Stimulated activated CD8-positive, alpha-beta memory T cell treated with anti-CD3 and anti-CD28 coated beads, Interleukin-7, amount 100 ng/mL, for 24 hours (primary cell): ENCODE data around the gene GPR171.

ENCODE experiments used
- DNase-seq: peaks from one replicate; pipeline ENCODE4 v3.0.0-alpha.2; 2020; ENCODE audit warnings: low read depth

GPR171 gene

DNA sequence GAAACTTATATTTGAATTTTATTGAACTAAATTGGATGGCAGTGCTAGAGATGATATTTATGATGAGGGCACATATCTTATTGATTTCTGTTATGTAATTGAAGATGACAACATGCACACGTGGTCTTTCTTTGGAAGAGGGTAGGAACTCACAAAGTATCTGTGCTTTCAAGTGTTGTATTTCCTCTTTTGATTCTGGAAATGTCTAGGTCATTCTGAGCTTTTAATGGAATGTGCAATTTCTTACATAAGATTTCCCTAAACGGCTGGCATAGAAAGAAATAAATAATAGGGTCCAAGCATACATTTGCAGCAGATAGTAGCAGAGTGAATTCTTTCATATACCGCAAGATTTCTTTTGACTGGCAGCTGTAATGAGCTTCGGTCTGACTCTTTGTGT is 10.1 kb upstream of the GPR171 start:
- no peak for DNase-seq

DNA sequence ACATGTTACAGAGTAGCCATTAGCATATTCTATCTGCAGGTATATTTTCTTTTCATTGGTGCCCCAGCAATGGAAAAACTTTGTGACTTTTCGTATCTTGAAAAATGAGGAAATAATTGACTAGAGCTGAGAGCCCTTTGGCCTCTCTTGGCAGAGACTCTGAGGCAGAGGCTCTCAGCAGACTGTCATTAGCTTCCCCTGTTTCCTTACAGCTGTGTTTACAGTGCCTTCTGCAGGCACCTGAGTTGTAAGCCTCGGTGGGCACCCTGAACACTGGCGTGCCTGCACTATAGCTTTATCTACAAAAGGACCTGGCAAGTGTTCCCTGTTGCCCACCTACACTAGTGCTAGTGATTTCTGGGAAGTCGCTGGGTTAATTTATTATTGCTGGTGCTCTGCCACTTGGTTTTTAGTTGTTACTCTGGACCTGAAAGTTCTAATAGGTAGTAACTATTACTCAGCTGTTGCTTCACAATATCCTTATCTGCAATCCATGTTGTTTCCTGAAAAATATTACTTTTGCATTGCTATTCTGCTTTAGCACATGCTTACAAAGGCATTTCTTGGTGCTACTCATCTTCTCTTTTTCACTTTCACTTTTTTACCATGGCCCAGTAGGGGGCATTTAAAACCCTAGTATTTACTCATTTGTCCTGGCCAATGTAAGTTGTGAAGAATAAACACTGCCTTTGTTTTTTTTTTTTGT is 7.8 kb upstream of the GPR171 start:
- no peak for DNase-seq

DNA sequence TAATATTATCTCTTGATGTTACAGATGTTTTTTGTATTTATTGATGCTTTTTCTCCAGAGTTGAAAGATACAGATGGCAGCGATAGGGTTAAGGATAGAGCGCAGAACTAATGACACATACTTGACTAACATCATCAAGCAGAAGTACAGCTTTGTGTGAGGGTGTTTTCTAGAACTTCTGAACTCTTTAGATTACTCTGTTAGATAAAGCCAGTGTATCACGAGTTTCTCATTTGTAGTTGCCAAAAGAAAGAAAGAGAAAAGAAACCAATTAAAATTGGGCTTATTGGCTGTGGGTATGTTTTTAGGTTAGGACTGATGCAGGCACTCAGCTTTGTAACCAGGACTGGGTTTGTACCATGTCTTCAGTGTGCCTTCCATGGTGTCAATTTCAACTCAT is 6.6 kb upstream of the GPR171 start:
- DNase-seq: no peak

DNA sequence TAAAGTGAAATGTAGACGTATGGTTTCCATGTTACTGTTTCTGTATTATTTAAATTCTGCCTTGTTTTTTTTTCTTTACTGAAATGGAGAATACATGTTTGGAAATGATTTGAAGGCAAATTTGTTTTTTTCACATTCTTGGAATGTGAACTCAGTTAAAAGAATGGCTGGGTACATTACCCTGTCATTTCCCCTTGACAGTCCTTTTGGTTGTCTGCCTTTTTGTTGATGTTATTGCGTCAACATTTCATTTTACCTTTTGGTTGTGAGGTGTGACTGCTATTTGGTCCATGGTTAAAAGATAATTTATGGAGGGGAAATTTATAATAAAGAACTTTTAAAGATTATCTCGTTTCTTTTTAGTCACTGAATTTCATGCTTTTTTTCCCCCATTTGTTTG is 3.2 kb upstream of the GPR171 start:
- no peak for DNase-seq

DNA sequence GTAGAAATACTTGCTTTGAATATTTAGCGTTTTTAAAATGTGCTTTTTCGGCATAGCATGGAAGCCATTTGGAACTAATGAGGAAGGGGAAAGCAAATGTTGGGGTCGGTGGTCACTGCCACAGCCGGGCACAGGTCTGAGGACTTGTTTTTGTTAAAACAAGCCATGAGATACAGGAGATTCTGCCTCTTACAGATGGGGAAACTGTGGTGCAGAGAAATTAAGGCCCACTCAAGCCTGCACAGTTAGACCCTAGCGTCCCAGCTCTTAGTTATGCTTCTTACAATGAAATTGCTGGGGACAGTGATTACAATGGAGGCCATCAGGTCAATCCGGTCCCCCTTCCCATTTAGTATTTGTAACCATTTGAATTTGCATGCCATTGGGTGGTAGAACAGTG is 2.5 kb upstream of the GPR171 start:
- DNase-seq: no peak

DNA sequence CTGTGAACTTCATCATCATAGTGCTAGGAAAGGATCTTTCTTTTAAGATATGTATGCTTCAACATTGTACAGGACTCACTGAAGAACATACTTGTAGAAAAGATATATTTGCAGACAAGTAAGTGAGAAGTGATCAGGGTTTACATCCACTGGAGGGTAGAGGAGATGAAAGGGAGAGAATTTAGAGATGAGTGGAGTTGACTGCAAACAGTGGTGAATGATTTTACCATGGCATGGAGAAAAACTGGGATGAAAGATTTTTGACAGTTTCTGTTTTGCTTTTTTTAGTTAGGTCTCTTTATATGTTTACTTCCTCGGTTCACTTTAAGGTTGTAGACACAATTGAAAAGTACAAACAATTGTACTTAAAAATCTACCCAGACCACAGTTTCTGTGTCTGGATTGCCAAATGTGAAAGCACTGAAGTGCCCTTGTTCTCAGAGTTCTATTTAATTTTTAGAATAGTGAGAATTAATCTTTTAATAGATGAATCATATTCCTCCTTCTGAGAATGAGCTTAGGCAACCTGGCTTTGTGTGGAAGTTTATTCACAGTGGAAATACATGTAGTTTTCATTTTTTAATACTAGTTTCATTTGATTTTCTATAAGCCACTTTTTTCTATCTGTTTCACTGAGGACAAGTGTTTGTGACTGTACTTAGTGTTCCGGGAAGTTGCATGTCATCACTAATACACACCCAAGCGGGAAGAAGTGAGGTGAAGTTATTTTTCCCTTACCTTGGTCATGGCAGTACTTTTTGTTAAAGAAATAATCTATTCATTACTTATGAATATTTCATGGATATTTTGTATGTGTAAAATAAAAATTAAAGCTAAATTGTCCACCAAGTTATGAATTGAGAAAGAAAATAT is 1.8 kb upstream of the GPR171 start:
- no peak for DNase-seq

DNA sequence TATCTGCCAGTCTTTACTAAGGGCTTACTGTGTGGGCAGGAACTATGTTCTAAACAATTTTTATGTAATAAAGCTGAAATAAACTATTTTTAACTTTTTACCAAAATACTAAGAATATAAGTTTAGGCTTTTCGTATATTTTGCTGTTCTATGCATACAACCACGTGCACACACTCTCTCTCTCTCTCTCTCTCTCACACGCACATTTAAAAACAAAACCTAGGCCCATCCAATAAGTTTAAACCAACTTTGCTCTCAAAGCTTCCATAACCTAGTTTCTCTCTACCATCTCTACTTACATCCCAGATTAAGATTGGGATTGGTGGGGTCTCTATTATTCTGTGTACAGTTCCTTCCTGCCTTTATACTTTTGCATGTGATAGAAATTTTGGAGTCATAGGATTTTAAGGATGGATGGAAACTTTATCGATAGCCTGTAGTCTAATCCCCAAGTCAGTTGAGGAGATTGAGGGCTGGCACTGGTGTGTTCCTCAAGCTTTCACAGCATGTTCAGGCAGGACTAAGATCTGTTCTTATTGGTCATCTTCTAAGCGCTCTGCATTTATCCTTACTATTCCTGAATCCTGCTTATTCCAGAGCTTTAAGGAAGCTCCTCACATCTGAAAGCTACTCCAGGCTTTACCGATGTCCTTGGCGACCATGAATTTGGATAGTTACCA is 1.8 kb downstream of the GPR171 start:
- DNase-seq: no peak

DNA sequence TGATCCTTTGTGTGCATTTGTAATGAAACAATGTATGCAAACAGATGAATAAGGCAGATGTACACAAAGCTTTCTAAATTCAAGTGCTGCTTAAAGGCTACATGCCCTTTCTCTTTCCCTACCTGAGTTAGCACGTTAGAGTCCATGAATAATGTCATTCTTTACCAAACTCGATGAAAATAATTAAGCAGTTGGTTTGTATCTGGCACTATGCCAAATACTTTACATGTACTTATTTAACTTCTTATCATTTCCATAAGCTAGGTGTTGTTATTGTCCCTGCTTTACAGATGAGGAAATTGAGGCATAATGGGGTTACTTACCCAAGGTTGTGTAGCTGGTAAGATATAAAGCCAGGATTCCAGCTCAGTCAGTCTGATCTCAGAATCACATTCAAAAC is 2.4 kb downstream of the GPR171 start:
- no peak for DNase-seq

DNA sequence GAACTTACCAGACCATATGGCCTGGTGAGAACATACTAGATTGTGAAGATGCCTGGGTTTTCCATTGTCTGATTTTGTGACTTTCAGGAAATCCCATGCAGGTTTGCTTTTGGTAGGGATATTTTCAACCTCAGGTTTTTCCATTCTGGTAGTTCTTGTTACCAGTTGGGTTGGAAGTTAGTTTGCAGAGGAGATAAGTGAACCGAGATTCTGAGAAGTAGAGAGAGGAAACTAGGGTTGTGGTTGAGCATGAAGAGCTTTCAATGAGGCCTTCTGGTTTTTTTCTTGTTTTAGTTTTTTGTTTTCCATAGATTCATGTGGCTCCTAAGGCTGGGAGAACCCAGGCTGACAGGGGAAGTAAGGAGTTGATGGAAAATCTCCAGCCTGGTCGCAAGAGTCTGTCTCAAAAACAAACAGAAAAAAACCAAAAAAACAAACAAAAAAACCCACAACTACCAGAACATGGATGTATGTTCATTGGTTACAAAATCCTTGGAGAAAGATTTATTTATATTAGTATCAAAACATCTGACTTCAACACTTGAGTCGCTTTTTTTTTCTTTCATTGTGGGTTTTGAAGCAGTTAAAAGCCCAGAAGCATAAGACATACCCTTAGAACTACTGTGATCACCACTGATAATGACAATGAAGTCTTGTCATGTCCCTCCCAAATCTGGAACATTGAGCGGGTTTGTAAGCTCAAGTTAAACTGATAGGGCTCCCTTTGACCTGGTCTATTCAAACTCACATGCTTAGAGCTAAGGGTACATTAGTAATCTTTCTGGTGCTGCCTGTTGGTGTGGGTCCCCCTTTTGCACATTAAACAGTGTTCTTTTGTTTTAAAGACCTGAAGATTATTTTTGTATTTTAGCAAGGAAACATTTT is 3.2 kb downstream of the GPR171 start:
- DNase-seq: no peak

DNA sequence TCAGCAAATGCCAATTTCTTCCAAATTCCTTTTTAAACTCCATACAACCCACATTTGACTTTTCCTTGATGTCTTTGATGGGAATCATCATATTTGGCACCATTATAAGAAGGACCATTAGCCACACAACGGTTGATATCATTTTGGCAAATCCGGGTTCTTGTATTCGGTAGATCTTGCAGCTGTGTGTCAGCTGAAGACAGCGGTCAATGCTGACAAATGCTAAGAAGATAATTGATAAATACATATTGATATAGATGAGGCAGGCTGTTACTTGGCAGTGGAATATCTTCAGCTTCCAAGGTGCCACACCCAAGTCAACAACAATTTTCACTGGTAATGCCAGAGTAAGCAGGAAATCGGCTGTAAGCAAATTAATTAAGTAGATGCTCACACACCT is 4.2 kb downstream of the GPR171 start:
- no peak for DNase-seq

DNA sequence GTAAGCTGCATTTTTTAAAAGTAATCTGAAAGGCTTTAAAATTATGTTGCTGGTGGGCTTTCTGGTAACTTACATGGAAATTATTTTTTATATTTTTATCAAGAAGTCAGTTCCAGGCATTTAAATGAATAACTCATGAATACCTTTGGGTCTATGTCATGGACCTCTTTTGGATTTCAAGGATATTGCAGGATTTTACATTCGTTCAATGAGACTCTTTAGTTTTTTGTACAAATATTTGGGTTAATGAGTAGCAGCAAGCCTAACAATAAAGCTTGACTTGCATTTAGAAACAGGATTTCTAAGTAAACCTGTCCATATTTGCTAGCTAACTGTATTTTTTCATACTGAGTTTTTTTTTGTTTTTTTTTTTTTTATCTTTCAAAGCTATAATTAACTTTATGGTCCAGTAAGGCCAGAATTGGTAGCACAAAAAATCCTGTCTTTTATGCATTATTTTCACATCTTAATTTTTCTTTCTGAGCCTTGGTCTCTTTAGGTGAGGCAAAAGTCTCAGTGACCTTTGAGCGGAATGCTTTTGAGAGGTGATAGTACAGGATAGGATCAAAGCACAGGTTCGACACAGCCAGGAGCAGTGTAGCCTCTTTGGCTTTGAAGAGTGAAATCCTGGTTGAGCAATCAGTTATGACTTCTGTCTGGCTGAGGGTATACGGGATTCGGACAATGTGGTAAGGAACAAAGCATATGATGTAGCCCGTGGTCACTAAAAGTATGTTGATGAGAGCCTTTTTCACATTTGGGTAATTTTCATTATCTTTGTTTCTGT is 4.8 kb downstream of the GPR171 start:
- DNase-seq: no peak

DNA sequence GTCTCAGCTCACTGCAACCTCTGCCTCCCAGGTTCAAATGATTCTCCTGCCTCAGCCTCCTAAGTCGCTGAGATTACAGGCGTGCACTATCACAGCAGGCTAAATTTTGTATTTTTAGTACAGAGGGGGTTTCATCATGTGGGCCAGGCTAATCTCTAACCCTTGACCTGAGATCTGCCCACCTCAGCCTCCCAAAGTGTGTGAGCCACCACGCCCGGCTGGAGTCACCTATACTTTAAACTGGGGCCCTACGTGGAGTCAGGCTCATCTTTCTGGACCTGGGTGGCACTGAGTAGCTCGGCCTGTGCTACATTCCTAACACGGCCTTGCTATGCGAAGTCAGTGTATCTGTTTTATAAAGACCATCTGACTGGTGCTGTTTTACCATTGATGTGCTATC is 5.8 kb downstream of the GPR171 start:
- no peak for DNase-seq

DNA sequence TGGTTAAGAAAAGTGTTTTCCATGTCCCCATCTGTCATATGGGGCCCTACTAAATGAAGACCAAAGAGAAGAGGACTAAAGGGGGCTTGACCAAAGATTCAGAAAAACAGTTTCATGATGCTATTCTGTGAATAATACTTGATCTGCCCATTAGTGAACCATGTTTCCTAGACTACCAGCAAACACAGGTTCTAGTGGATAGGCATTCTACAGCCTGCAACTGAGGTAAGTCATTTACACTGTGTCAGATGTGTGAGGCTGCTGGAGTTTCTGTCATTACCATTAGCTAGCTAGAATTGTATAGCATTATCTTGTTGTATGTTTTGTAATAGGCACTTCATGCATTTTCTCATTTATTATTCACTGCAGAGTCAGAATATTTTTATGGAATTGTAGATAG is 6.6 kb downstream of the GPR171 start:
- no peak for DNase-seq

DNA sequence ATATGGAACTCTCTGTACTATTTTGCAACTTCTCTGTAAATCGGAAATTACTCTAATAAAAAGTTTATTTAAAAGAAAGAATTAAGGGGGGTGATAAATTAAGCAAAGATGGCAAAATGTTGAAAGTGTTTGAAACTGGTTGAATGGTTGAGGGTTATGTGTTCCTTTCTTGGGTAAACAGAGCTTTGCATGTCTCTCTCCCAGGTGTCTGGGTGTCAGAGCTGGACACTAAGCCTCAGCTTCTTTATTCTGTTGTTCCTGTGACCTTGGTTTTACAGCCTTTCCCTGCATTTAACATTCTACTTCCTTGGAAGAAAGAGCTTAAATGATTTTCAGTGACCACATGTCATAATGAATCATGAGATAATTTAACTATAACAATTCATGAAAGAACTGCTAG is 7.2 kb downstream of the GPR171 start:
- DNase-seq: no peak

DNA sequence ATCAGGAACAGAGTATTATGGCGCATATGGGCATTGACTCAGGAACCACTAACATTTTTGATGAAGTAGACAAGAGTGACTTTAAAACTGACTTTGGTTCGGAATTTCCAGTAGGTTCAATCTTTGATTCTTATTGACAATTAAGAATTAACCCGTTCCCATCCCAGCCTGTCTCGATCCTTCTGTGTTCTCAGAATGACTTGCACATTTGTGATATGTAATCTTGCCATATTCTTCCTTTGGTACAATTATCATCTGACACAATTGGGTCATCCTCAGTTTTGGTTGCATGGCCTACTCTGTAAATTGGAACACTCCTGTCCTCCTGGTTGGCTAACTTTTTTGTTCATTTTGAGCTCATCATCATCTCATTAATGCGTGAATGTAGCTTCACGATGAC is 10.5 kb downstream of the GPR171 start:
- DNase-seq: no peak

DNA sequence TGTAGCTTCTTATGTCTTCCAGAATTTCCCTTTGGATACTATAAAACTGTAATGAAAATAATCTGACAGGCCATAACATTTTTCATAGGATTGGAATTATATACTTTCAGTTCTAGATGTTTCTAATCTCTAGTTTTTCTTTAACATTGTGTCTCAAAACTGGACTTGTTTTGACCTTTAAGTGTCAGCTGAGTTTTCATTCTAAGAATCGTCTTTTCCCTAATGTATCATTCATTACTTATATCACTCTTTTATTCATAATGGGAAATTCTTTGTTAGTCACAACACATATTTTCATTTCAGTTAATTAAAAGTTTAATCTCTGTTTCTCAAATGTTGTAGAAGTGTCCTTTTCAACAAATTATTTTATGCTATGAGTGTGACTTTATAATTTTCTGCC is 11.9 kb downstream of the GPR171 start:
- no peak for DNase-seq

DNA sequence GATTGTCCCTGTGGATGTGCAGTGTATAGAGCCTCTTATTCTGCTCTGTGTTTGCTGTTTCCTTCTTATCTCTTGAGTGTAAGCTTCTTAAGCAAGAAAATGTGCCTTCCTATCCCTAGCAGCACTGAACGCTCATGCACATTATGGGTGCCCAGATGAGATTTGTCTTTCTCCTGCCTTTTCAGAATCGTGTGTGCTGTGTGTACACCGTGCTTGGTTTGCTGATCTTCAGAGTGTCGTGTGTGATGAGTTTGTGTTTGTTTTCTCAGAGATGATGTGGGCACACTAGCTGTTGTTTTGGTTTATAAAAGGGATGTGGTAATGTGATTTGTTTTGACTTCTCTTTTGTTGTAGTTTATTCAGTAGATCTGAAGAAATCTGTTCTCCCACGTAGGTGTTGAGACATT is 19.7 kb downstream of the GPR171 start:
- DNase-seq: no peak

DNA sequence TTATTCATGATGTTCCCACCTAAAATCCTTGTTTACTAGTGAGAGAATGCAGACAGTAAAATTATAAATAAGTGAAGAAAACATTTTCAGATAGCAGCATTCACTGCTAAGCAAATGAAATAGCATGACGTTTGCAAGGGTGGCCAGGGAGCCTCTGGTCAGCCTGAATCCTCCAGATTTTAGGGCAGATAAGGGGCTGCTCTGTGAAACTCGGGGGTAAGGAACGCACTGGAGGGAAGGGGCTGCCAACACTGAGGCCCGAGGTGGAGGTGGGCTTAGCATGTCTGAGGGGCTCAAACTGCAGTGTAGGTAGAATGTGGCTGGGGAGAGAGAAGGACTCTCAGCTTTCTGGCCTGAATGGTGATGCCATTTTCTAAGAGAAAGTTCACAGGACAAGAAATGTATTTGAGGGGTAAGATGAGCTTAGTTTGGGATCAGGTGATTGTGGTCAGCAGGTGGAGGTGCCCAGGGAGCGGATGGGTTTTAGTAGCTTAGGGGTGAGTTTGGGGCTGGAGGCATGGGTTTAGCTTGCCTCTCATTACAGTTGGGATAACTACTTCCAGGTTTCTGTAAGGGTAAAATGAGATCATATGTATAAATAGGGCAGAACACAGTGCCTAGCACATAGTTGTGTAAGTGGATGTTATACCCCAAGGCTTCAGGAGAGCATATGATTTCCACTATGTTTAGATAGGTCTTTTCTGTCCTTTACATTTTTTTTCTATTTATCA is 20.5 kb downstream of the GPR171 start:
- DNase-seq: no peak

DNA sequence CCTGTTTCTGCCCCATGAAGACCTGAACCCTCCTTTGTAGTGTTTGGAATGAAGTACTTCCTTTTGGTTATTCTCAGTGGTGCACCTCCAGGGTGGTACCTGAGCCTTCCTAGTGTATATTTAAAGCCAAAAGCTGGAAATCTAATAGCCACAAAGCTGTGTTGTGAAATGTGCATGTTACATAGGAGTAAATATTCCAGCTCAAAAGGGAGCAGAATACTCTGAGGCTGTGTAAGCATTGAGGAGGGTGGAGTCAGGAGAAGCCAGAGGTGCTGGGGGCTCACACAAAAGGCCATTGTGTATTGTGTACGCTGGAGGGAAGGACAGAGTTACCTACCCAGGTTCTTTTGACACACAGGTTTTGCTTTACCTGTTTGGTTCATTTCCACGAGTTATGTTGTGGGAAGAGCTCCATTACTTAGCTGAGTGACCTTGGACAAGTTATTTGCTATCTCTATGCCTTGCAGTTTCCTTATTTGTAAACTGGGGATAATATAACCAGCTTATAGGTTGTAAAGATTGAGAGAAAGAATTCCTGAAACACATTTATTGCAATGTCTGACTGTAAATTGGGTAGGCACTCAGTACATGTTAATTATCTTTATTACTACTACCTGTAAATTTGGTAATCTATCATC is 24.7 kb downstream of the GPR171 start:
- no peak for DNase-seq

DNA sequence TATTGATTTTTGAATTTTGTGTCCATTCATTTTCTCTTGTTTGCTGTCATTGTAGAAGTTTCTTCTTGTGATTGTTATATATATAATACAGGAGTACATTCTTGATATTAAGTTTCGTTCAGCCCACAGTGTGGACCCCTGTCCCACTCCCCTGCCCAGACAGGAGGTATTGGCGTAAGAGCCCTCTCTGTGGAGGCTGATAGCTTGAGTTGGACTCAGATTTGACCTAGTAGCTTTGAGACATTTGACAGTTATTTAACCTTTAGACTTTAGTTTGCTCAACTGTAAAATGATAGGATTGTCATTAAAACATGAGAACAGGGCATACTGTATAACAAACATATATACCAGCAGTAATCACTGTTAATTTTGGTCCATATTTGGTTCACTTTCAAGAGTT is 27.1 kb downstream of the GPR171 start:
- no peak for DNase-seq
